NCI-H1417 treated with DMSO at 0.1 percent for 48 hours (cell line): Measurements from ENCODE around the gene EHBP1.
"Not testable (repeated sequence)": the region's sequence is repeated elsewhere in the genome, so short reads cannot be mapped to it uniquely, and the experiment has no call there.

Experiments
- DNase-seq: peaks from one replicate; lab custom pipeline; 2025; lab: John Stamatoyannopoulos, UW

The EHBP1 gene

DNA sequence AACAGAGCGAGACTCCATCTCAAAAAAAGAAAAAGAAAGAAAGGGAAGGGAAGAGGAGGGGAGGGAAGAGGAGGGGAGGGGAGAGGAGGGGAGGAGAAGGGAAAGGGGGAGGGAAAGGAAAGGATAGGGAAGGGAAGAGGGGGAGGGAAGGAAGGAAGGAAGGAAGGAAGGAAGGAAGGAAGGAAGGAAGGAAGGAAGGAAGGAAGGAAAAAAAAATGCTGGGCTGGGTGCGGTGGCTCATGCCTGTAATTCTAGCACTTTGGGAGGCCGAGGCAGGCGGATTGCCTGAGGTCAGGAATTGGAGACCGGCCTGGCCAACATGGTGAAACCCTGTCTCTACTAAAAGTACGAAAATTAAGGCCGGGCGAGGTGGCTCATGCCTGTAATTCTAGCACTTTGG lies 314.2 kb downstream of the EHBP1 start:
- DNase-seq = not testable (repeated sequence)

DNA sequence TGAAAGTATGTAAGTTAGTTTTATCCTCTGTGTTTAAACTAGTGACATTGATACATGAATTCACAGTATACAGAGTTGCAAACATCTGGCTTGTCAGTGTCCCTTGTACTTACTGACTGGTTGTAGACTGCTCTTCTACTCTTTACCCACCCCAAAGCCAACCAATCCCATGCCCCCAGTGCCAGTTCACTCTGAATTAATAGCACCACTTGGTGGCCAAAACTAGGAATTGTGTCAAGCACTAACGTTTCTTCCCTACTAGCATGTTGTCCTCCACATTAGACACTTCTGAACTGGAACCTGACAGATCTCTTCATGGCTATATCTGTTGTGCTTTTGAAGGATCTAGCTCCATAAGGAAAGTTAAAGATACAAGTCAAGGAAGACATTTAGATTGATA lies 317.9 kb downstream of the EHBP1 start:
- DNase-seq = no peak

DNA sequence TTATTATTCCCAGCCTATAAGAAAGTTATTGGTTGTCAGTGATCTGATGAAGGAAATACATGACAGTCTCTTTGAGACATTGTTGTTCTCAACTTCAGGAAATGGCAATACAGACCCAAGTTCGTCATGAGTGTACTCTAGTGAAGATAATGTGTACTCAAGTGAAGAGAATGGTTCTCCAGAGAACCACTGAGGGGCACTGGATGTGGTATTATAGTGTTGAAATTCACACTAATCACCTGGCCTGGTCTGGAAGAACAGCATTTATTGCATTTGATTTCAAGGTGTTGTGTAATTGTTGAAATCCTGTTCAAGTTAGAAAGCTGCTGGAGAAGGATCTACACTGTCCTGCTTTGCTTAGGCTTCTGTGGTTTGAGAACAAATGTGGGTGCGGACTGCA lies 321.7 kb downstream of the EHBP1 start:
- no peak for DNase-seq

DNA sequence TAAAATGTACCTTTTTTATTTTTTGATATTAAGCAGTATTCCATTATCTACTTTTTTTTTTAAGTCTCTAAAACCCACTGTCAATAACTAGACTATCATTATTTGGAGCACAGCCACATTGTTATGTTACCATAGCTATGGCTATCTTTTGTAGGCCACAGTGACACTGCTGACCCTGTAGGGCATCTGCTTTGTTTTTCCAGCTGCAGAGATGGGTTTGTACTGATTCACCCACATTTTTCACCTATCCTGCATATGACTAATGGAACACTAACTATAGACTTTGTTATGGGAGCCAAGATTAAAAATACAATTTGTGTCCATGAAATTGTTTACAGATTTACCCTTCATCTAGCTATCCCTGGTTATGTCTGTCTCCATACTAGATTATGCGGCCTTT lies 323.5 kb downstream of the EHBP1 start:
- DNase-seq = no peak

DNA sequence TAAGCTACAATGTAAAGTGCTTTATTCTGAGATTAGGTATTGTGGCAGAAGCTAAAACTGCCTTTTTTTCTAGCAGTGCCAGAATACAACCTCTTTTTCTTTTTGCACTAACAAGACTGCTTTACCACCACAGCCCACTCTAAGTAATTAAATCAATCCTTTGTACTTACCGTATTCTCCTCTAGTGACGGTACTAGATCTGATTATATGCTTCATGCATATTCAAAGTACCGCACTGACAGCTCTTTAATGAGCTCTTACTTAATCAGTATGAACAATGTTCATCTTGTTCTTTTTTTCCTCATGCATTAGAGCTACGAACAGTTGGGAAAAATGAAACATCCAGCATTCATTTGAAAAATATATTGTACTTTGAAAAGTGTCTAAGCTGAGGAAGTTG lies 329.0 kb downstream of the EHBP1 start:
- no peak for DNase-seq

DNA sequence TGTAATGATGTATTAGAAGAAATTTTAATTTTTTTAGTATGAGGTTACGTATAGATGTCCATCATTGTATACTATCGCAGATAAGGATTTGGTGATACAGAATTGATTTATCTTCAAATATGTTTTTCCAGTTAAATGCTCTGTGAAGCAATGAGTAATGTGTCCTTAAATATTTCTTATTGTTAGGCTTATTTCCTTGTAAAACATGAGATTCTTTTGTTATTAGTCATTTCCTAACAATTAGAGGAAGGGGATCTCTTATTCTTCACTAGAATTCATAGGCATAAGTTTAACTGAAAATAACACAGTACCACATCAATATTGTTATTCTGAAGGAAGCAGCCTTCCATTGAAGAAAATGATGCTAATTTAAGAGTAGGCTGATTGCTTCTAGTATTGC lies 329.7 kb downstream of the EHBP1 start:
- DNase-seq = no peak

DNA sequence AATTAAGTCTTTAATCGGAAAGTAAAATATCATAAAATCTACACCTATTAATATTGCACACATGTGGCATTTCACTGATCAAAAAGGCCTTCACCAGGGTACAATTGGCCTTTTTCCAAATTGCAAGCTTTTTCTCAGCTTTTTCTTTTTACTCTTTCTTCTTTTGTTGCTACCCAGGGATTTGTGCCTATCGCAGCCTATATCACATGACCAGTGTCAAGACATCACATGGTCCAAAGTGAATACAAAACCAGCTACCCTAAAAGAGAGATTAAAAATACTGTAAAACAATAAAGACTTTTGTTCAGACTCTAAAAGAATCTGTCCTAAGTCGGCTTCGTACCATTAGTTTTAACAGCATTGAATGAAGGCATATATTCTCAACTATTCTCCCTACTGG lies 330.1 kb downstream of the EHBP1 start:
- DNase-seq = no peak

DNA sequence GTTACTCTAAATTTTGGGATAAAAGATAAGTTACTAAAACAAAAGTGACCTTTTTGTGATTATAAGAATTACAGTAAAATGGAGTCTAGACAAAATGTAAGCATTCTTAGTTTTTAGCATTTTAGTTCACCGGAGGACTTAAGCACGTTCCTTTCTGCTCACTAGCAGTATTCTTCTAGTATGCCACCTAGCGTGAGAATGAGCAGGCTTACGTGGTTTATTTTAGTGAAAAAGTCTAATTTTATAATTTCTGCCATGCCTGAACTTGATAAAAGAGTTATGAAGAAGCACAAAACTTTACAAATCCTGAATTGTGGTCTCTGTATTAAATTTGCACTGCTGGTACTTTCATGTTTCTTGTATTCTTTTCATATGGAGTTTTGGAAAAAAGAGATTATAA lies 332.5 kb downstream of the EHBP1 start:
- DNase-seq = no peak

DNA sequence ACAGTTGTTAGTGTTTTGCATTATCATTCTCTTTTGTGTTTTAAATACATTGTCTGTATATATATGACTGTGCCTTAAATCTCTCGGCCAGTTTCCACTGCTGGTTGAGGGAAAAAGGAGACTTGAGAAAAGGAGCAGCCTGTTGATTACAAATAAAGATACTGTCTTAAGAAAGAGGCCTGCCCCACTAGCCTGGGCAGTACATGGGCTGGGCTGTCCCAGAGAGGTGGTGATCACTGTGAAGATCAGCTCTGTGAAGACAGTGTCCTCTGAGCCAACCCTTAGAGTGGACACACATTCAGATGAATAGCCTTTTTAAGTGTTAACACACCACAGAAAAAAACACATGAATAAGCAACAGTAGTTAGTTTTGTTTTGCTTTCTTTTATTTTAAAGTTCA lies 335.1 kb downstream of the EHBP1 start:
- no peak for DNase-seq

DNA sequence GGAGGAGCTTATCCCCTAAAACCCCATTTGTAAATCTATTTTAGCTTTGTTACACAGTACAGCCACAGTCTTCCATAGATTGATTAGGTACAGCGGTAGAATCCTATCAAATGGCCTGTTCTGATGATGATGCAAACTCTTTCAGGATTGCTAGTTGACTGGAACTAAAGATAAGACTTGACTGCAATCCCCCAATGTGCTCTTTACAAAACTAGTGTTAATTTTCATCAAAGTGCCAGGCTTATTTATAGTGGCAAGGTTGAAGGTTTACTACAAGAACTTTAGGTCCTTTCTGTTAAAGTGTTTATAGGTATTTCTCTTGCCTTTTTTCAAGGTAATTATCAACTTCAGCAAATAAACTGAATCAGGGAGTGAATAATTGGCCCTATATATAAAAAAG lies 336.1 kb downstream of the EHBP1 start:
- DNase-seq = no peak

DNA sequence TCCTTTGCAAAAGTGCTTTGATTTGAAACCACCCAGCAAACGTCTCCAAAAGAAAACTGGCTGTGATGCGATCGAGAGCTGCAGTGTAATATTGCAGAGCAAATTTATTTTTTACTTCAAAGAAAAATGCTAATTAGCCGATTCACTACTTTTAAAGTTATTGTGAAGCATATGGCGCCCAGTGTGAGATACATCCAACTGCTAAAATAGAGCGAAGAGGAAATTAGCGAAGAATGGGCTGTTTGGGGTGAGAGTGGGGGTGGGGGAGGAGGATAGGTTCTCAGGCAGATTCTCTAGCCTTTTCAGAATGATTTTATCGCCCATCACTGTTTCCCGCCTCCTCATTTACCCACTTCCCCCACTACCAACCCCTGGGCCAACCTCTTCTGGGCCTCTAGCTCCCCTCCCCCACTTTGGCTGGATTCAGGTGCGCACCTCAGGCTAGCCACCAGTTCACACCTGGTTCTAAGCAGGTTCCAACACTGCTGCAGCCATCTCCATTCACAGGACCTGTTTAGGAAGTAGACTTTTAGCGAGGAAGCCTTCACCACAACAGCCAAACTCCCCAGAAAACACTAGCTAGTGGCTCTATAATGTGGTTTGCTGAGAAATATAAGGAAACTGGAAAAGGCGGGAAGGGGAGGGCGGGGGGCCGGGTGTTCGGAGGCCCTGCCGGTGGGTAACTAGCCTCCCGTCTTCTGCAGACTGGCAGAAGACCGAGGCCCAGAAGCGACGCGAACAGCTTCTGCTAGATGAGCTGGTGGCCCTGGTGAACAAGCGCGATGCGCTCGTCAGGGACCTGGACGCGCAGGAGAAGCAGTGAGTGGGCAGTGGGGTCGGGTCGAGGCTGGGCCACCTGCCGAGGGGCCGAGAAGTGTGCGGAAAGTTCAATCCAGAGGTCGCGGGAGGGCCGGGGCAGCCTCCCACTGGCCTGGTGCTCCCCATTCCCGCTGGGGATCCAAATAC lies 339.1 kb downstream of the EHBP1 start:
- DNase-seq = no peak

DNA sequence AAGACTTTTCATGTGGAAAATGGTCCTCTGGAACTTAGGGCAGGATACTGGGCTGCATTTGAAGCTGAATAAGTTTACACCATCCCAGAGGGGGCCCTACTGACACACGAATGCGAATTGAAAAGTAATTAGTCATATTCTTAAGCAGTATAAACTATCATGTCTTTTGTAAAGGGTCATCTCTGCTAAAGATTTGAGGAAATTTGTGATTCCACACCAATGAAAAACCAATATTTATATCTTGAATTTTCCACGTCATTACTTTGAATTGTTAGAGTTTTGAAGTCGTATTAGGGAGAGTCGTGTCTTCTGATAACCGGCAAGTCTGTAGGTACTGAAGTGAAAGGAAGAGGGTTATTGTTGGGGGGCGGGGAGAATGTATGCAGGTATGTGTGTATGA lies 341.0 kb downstream of the EHBP1 start:
- DNase-seq = no peak

DNA sequence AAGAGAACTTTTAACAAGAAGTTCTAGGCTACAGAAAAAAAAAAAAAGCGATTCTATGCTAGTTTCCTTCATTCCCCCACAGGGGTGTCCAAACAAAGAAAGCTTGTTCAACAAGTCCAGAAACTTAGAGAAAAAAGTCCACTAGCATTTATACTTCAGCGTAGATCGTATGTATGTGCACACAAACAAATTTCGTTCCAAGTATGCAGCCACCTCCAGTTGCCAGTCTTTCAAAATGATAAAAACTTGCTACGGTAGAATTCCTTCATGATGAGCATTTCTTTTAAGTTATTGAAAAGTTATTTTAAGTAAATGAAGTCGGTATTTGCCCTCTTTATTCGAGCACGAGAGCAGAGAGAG lies 341.4 kb downstream of the EHBP1 start:
- DNase-seq = no peak

DNA sequence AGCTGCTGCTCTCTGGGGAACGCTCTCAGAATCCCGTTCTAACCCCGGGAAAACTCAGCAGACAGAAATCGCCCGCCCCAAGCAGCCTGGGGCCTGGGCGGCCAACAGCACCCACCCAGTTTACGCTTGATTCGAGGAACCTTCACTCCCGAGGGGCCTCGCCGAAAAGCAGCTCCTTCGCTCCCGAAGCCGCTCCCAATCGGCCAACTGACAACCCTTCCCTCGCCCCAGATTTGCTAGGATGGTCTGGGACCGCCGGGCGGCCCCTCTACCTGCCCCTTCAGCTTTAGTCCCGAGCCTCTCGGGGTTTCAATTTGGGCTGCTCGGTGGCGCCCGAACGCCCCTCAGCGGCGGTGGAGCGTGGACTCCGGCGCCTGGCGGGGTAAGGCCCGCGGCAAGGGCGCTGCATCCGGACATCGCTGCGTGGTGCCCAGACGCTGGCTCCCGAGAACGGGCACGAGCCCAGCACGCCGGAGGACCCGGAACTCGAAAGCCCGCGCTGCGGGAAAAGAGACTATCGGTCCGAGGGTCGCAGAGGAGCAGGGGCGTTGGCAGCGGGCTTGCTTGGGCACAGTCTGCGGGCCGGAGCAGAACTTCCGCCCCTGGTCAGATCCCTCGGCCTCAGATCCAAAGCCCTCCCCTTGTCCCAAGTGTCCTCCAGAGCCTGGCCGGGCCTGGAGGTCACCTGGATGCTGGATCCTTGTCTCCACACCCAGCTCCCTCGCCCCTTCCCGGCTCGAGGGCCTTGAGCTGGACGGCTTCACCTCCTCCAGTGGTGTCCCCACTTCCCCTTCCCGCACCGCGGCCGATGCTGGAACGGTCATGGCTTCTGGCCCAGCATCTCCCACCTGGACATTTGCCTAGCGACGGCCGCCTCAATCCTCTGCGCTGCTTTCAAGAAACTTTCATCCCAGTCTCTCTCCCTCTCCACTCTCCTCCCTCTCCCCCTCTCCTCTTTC lies 342.1 kb downstream of the EHBP1 start:
- no peak for DNase-seq

DNA sequence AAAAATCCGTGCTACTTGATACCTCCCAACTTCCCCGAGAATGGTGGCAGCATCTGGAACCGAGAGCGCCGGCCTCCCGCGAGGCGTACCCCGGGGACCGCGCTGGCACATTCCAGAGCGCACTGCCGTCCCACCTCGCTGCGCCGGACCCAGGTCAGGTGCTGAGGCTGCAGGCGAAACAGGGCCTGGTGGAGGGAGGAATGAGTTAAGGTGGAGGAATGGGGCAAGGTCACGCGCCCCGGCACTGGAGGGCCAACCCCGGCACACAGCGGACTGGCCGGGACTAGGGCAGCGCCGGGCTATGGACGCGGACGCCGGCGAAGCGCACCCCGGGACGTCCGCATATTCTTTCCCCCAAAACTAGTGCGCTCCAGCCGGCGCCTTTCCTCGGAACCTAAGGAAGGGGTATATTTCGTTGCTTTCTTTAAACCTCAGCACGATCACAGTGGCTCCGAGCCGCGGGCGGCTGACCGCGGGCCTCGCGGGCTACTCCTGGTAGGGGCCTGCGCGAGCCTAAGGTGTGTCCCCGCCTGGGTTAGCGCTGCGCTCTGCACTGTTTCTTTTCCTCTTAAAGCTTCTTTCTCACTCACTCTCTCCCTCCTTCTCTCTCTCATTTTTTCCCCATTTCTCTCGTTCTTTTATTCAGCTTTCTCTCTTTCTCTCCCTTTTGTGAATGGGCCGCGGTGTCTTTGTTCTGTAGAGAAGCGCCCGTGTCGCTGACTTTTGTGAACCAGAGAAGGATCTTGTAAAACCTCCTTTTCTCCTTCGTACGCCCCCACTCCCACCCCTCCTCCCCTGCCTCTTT lies 343.1 kb downstream of the EHBP1 start:
- no peak for DNase-seq

DNA sequence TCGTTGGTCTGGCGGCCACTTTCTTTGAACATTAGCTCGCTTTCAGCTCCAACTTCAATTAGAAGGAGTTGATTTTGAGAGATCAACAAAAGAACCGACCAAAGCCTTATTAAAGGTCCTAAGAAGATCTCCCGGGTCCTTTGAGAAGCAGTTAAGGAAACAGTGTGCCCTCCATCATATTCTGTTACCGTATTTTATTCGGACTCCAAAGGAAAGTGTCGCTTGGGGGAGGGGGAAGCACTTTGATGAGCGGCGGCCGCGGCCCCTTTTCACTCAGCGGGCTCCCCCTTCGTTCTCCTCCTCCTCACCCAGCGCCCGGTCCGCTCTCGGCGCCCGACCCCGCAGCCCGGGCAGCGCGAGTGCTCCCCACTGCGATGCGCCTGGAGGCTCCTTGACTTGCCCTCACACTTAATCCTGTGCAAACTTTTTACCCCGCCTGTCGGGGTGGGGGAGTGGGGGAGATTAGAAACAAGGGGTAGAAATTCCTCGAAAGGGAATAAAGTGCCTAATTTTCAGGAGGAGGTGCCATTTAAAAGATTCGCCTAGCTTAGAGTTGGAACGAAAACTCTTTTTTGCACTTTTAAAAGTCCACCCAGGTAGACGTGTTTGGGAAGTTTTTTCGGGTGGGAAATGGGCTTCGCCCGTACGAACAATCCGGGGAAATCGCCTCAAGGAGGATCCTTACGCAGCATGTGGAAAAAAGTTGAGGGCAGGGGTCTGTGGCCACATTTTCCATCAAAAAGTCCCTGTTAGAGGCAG lies 343.9 kb downstream of the EHBP1 start:
- no peak for DNase-seq

DNA sequence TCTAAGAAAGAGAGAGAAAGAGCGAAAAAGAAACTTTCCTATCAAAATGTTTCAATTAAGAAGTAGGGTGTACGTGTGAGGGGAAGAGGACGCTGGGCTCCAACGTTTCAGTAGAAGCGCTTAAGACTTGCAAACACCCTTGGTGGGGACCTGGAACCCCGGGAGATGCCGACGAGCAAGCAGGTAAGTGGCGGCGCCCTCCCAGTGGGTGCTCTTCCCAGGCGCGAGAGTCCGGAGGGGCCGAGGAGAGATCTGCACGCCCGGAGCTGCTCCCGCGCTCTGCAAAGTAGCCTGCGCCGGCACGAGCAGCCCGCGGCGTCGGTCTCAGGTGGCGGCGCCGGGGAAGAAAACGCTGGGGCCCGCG lies 344.4 kb downstream of the EHBP1 start:
- DNase-seq = no peak

DNA sequence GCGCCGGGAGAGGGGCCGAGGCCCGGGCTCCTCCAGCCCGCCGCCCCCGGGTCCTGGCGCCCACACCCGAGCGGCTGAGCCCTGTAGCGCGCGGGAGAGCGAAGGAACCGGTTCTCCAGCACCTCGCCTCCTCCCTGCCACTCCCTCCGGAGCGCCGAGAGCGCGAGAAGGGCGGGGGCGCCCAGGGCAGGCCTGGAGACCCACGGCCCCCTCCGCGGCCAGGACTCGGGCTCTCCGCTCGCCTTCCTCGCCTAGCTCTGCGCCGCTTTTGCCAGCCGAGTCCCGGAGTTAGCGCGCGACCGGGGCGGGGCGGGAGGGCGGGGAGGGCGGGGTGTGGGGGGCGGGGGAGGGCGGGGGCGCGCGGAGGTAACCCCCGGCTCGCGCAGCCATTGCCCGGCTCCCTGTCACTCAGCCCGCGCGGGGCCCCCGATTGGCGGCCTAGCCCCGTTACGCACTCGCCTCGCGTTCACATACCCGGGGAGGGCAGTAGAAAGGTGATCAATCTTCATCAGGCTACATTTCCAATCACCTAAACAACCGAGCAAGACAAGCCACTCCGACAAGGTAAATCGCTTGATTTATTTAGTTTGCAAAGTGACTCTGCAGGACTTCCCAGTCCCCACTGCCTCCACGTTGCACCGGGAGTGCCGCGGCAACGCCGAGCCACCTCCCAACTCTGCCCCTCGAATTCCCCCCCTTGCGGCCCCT lies 345.0 kb downstream of the EHBP1 start, which contains the start of gene OTX1:
Gene OTX1 (plus strand): TSS at position 497 of the 708 bp plus-strand sequence. CDS start 2,161 bp downstream, outside the sequence.
- DNase-seq = peak; percentile 64

DNA sequence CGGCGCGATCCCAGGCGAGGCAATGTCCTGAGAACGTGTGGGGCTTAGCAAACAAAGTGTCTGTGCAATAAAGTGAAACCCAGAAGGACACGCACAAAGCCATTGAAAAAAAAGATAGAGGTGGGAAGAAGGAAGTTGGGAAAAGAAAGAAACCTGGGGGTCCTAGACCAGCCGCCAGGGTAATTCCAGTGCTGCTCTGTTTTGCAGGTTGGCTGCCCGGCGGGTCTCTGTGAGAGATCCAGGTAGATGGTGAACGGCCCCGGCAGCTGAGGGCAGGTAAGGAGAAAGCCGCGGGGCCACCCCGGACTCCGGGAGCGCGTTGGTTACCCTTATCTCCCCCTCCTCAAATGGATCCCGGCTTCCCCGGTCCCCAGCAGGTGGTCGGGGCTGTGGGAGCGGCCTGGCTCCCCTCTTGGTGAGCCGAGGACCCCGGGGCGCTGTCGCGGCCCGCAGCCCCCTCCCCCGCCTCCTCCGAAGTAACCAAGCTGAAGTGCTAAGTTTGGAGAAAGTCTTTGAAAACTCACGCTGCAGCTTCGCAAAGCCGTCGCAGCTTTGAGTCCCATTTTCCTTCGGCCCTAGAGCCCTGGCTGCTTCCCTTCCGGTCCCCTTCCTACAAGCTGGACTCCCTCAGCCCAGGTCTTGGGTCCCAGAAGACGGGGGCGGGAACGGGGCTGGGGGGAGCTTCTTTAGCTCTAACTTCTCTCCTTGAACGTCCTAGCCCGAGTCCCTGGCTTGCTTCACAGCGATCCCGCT lies 345.7 kb downstream of the EHBP1 start:
- no peak for DNase-seq

DNA sequence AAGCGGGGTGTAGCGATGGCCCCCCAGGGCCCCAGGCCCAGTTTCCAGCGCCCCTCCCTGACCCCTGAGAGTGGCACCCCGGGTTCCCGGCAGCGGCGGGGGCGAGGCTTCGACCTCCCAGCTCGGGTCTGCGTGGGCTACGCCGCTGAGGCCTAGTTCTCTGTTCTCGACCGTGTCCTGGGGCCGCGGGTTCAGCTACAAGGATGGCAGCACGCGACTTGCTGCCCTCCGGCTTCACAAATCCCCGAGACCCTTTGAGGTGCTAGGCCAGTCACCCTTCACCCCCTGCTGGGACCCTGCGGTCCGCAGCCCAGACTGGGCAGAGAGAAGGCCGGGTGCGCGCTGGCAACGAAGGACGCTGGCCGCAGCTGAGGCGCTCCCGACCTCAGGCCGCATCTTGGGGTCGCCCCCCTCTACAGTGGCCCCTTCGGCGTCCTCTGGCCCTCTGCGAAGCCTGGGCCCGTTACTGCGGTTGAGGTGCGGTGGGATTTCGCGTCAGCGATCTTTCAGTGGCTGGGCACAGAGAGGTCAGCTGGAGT lies 346.4 kb downstream of the EHBP1 start:
- DNase-seq = no peak
